Stimulated activated naive CD4-positive, alpha-beta T cell treated with Interleukin-2 at 50 U/mL for 16 hours (primary cell): ENCODE measurements around the gene DDX51.

Source experiments
- DNase-seq: peaks from one replicate; lab custom pipeline; 2025; lab: John Stamatoyannopoulos, UW

The DDX51 gene

GRCh38 chr12:132178801-132179401 lies 34.8 kb upstream of the DDX51 start:
- peak; percentile 52 for DNase-seq

GRCh38 chr12:132178316-132178715 lies 34.2 kb upstream of the DDX51 start:
- no peak for DNase-seq

- DNase-seq = no peak
Observed at GRCh38 chr12:132176920-132177551, 32.9 kb upstream of the DDX51 start.

- no peak for DNase-seq
Observed at GRCh38 chr12:132176385-132176919, 32.3 kb upstream of the DDX51 start.

- DNase-seq = no peak
Observed at GRCh38 chr12:132175496-132176384, 31.6 kb upstream of the DDX51 start.

GRCh38 chr12:132174839-132175490 lies 30.8 kb upstream of the DDX51 start:
- no peak for DNase-seq

DNA sequence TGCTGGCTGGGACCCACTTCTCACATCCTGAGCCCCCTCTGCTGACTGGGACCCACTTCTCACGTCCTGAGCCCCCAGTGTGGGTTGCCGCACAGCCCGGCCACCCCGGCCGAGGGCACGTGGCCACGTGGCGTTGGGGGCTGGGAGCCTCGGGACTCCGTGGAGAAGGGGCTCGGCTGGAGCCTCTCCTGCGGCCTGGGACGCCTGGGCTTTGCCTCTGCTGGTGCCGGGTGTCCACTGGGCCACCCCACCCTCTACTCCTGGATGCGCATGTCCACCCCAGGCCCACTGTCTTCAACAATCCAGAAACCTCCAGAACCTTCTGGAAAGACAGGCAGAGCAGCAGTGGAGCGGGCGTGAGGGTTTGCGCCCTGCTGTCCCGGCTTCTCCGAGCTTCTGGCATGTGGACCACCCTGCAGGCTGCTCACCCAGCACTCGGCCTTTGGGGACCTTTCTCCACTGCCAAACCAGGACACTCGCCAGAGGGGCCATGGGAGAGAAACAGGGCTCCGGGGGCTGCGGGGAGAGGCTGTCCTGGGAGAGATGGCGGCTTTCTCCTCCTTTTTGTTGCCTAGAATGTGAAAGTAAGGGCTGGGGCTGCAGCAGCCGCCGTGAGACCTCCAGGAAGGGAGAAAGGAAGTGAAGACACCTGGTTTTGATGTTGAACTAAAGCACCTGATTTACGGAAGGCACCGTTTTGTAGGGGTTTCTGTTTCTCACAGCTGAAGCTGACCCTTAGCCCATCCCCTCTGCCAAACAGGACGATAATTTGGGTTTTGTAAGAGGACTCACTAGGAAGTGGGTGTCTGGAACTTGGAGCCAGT lies 30.1 kb upstream of the DDX51 start:
- no peak for DNase-seq

GRCh38 chr12:132173135-132174014 lies 29.3 kb upstream of the DDX51 start:
- DNase-seq = no peak

DNA sequence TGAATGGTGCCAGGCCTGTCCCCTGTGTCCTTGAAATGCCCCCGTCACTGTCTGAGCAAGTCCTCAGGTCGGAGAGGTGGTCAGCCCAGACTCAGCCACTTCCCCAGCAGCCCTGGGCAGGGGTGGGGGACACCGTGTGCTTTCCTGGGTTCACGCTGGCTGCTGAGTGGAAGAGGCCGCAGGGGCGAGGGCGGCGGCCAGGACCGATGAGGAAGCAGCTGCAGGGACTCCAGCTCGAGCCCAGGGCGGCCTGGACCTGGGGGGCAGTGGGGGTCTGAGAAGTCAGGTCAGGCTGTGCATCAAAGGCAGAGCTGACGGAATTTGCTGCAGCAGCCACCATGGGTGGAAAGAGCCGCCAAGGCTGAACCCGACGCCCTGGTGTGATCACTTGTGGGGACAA lies 28.5 kb upstream of the DDX51 start:
- no peak for DNase-seq

DNA sequence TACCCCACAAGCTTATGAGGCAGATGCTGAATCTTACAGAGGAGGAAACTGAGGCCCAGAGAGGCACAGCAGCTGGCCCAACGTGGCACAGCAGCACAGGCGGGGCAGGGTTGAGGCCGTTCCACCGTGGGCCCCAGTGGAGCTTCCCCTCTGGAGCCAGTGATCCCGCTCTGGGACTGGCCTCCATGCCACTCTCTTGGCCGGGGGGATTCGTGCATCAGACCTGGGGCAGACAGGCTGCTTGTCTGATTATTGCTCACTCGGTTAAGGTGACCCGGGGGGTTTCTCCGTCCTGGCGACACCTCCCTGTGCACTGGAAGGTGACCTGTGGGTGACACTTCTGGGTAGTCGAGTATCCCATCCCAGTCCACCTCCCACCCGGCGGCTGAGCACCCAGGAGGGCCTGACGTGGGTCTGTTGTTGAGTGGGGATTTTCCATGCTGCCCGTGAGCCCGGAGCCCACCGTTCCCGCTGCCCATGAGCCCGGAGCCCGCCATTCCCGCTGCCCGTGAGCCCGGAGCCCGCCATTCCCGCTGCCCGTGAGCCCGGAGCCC lies 27.9 kb upstream of the DDX51 start:
- DNase-seq = no peak

- no peak for DNase-seq
Observed at GRCh38 chr12:132171293-132171967, 27.3 kb upstream of the DDX51 start.

GRCh38 chr12:132170637-132171292 lies 26.6 kb upstream of the DDX51 start:
- DNase-seq = no peak

- DNase-seq = no peak
Observed at GRCh38 chr12:132170094-132170636, 26.0 kb upstream of the DDX51 start.

DNA sequence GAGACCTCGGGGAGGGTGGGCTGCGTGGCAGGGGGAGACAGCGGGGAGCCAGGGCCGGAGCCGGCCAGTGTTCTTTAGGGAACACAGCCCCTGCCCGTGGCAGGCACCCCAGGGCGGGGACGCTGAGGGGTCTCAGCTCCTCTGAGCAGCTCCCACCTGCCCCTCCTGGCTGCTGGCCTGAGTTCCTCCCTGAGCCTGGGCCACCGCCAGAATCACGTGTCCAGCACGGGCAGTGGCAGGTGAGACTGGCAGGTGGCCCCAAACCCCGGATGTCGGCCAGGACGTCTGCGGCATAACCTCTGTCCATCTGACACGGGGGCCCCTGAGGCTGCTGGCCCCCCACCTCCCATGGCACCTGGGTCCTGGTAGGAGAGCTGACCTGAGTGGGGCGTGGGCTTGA lies 25.3 kb upstream of the DDX51 start:
- no peak for DNase-seq

GRCh38 chr12:132168311-132169031 lies 24.4 kb upstream of the DDX51 start:
- DNase-seq = no peak

DNA sequence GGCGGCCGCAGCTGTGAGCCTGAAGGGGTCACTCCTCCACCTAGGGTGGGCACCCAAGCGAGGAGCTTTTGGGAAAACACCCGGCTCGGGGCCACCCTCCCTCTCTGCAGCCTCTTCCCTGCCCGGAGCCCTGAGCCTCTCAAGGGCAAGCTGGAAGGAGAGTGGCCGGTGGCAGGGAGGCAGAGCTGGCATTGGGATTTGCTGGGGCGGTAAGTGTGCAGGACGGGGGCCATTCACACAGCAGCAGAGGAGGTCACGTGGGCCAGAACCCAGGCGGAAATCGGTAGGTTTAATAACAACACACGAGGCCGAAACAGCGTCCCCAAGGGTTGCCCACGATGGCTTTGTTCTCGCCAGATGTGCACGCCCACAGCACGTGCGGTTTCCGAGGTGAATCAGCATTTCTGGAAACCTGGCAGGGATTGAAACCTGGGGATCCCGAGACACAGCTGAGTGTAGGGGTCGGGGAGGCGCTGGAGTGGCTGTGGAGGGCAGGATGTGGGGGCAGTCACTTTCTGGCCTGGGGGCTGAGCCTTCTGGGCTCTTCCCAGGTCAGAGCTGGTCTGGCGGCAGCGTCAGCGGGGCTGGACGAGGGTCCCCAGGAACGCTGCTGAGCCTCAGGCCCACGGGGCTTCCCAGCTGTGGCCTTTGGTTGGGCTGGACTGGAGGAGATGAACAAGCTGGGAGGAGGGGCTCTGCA lies 23.6 kb upstream of the DDX51 start:
- peak; percentile 24 for DNase-seq
